Nephron progenitor cell (in vitro differentiated cells): Measurements from ENCODE around the gene UCHL5.
A peak's percentile ranks its signal among the peaks of the same experiment; 100 is the strongest.

Experiments used
- DNase-seq: peaks from one replicate; pipeline ENCODE4 v3.0.0; 2021
- H3K27ac Mint-ChIP-seq: 2 replicates; pipeline ENCODE4 v1.8.0; 2021; ENCODE audit warnings: mild to moderate bottlenecking, moderate library complexity, mixed read lengths
- H3K27me3 Mint-ChIP-seq: 2 replicates; pipeline ENCODE4 v1.8.0; 2021; ENCODE audit warnings: mild to moderate bottlenecking, low read depth, mixed read lengths; ENCODE audit not compliant: poor library complexity
- H3K36me3 Mint-ChIP-seq: 2 replicates; pipeline ENCODE4 v1.8.0; 2021; ENCODE audit warnings: low read depth, mixed read lengths
- H3K4me1 Mint-ChIP-seq: 2 replicates; pipeline ENCODE4 v1.8.0; 2021; ENCODE audit warnings: mixed read lengths
- H3K4me3 Mint-ChIP-seq: 2 replicates; pipeline ENCODE4 v1.8.0; 2021; ENCODE audit warnings: mild to moderate bottlenecking, moderate library complexity, mixed read lengths
- H3K9me3 Mint-ChIP-seq: 2 replicates; pipeline ENCODE4 v1.8.0; 2021; ENCODE audit warnings: mild to moderate bottlenecking, moderate library complexity, mixed read lengths
- TF ChIP-seq, protein P1 (sequence below): fragments of 200-600 bp; sonication (generic); IDR thresholded peaks from 2 replicates; pipeline ENCODE4 v1.5.0; 2021; ENCODE audit warnings: antibody characterized with exemption

The UCHL5 gene

DNA sequence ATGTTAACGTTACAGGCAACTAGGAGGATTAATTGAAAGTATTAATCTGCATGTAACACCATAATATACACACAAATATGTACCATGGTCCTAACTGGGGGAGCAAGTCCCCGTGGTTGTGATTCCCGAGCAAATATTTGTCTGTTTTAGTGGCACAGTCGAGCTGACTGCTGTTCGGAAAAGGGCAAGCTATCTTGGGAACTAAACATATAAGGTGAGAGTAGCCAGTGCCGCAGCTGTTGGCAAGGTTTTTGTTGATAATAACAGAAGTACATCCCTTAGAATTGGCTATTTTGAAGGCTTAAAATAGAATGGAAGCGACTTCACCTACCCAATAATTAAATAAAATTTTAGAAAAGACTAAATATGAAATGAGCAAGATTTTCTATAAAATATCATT is 45.5 kb downstream of the UCHL5 start:
- no peak overlapping the region for H3K27ac Mint-ChIP-seq
- H3K4me1 Mint-ChIP-seq: no peaks in the 10 kb centered on the region
- TF ChIP-seq, protein P1, sequence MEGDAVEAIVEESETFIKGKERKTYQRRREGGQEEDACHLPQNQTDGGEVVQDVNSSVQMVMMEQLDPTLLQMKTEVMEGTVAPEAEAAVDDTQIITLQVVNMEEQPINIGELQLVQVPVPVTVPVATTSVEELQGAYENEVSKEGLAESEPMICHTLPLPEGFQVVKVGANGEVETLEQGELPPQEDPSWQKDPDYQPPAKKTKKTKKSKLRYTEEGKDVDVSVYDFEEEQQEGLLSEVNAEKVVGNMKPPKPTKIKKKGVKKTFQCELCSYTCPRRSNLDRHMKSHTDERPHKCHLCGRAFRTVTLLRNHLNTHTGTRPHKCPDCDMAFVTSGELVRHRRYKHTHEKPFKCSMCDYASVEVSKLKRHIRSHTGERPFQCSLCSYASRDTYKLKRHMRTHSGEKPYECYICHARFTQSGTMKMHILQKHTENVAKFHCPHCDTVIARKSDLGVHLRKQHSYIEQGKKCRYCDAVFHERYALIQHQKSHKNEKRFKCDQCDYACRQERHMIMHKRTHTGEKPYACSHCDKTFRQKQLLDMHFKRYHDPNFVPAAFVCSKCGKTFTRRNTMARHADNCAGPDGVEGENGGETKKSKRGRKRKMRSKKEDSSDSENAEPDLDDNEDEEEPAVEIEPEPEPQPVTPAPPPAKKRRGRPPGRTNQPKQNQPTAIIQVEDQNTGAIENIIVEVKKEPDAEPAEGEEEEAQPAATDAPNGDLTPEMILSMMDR: no peak
- no peaks in the 10 kb centered on the region for H3K9me3 Mint-ChIP-seq
- no peaks in the 10 kb centered on the region for H3K36me3 Mint-ChIP-seq
- peaks cover 4% of the 10 kb centered on the region for H3K27me3 Mint-ChIP-seq
- H3K4me3 Mint-ChIP-seq: no peak overlapping the region
- no peak for DNase-seq

- peaks cover 4% of the 10 kb centered on the region for H3K27me3 Mint-ChIP-seq
- no peaks in the 10 kb centered on the region for H3K9me3 Mint-ChIP-seq
- H3K36me3 Mint-ChIP-seq: no peaks in the 10 kb centered on the region
- H3K4me1 Mint-ChIP-seq: no peaks in the 10 kb centered on the region
- TF ChIP-seq, protein P1: no peak
- no peak overlapping the region for H3K4me3 Mint-ChIP-seq
- no peak overlapping the region for H3K27ac Mint-ChIP-seq
- DNase-seq: no peak
Observed at GRCh38 chr1:193013005-193013404, 46.2 kb downstream of the UCHL5 start.

- Mint-ChIP-seq H3K9me3 (peaks cover 3% of the 10 kb centered on the region), H3K27ac (no peak overlapping the region), H3K4me1 (no peaks in the 10 kb centered on the region), H3K36me3 (peaks cover 3% of the 10 kb centered on the region), H3K27me3 (peaks cover 4% of the 10 kb centered on the region), H3K4me3 (no peak overlapping the region)
- TF ChIP-seq, protein P1: no peak
- DNase-seq: no peak
Observed at GRCh38 chr1:193011406-193011805, 47.8 kb downstream of the UCHL5 start.

DNA sequence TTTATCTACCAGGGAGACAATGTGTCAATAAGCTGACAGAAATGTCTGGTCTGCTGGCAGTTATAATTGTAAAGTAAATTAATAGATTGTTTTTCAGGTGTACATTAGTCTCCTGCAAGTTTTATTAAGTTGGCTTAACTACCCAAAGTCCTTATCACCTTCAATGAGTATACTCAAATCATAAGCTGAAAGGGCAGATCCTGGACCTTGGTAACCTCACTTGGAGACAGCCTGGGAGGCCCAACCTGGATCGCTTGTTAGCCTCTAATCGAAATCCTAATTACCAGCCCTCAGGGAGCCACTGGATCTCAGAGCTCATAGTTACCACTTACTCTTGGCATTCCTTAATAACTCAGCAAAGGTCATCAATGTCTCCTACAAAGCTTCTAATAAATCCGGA is 49.7 kb downstream of the UCHL5 start:
- Mint-ChIP-seq H3K27me3 (peaks cover 4% of the 10 kb centered on the region), H3K36me3 (peaks cover 21% of the 10 kb centered on the region), H3K27ac (peak overlapping the region; percentile 61), H3K9me3 (peaks cover 20% of the 10 kb centered on the region), H3K4me1 (no peaks in the 10 kb centered on the region), H3K4me3 (no peak overlapping the region)
- TF ChIP-seq, protein P1: no peak
- DNase-seq: no peak

- Mint-ChIP-seq H3K4me3 (no peak overlapping the region), H3K27ac (no peak overlapping the region), H3K4me1 (no peaks in the 10 kb centered on the region), H3K27me3 (peaks cover 4% of the 10 kb centered on the region), H3K9me3 (peaks cover 37% of the 10 kb centered on the region), H3K36me3 (peaks cover 58% of the 10 kb centered on the region)
- TF ChIP-seq, protein P1: no peak
- DNase-seq: no peak
Observed at GRCh38 chr1:193005785-193006184, 53.4 kb downstream of the UCHL5 start.

DNA sequence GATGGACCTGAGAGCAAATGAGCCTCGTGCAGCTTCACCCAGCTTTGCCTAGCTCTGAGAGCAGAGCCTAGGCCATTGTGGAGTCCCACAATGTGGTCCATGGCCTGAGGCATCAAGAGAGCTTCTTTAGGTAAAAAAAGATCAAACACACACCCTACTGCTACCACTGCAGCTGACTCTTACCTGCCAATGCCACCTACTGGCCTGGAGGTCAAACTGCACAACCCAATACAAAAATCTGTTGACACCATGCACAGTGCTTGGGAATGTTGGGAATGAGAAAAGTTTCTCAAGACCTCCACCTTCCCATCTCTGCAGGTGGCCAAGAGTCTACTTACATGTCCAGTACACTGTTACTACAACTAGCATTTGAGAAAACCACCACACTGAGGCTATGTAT is 60.6 kb downstream of the UCHL5 start:
- Mint-ChIP-seq H3K4me1 (no peaks in the 10 kb centered on the region), H3K4me3 (no peak overlapping the region)
- no peak for DNase-seq

More for the DNA sequence above, 60.6 kb downstream of the UCHL5 start:
- TF ChIP-seq, protein P1: no peak
- Mint-ChIP-seq H3K36me3 (peaks cover 86% of the 10 kb centered on the region), H3K27ac (no peak overlapping the region), H3K9me3 (peaks cover 61% of the 10 kb centered on the region), H3K27me3 (no peaks in the 10 kb centered on the region)
